ENCODE measurements around the gene PRELID1.
"Not testable (repeated sequence)": the region's sequence is repeated elsewhere in the genome, so short reads cannot be mapped to it uniquely, and the experiment has no call there.

Gene PRELID1, protein sequence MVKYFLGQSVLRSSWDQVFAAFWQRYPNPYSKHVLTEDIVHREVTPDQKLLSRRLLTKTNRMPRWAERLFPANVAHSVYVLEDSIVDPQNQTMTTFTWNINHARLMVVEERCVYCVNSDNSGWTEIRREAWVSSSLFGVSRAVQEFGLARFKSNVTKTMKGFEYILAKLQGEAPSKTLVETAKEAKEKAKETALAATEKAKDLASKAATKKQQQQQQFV

DNA sequence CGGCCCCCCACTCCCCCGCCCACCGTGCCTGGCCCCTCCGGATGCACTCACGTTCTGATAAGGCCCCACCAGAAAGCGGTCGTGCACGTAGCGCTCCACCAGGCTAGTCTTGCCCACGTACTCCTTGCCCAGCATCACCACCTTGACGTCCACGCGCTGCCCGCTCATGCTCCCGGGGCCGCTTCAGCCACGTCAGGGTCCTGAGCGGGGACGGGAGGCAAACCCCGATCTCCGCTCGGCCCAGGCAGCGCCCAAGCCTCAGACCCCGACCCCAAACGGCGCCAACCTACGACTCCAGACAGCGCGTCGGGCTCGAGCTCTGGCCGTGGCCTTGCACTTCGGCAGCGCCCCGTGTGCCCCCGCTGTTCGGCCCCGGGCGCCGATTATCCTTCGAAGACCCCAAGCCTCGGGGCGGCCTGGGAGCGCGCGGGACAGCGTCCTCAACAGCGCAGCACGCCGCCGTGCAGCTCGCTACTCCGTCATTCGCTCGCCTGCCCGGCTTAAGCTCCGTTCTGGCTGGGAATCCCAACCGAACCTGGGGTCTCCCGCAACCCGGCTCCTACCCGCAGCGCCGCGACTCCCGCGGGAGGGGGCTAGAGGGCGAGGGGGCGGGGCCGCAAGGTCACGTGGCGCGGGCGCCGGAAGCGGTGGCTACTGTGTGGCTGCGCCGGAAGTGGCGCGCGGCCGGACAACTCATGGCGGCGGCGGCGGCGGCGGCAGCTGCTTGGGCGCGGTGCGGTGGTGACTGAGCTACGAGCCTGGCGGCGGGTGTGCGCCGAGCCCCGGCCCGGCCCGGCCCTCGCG lies at the start of gene PRELID1, which contains the start of gene RAB24:
Gene PRELID1, plus strand, starts transcription at position 679 of the 804 bp plus-strand sequence. CDS start 187 bp downstream, outside the sequence.
Gene RAB24, minus strand, starts transcription at position 599 of the 804 bp plus-strand sequence. Its CDS starts 431 bp downstream, at position 168.
- FAIRE-seq, result no peak

DNA sequence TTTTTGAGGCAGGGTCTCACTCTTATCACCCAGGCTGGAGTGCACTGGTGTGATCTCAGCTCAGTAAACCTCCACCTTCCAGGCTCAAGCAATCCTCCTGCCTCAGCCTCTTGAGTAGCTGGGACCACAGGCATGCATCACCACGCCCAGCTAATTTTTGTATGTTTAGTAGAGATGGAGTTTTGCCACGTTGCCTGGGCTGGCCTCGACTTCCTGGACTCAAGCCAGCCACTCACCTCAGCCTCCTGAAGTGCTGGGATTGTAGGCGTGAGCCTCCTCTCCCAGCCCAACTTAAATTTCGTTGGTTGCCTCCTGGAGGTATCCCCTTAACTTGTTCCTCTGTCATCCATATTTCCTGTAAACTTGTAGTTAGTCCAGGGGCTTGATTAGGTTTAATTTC lies 47.3 kb upstream of the PRELID1 start:
- no peak for FAIRE-seq

DNA sequence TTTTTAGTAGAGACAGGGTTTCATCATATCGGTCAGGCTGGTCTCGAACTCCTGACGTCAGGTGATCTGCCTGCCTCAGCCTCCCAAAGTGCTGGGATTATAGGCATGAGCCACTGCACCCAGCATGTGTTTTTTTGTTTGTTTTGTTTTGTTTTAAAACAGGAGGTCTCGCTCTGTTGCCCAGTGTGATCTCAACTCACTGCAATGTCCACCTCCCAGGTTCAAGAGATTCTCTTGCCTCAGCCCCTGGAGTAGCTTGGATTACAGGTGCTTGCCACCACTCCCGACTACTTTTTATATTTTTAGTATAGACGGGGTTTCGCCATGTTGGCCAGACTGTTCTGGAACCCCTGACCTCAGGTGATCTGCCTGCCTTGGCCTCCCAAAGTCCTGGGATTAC lies 44.9 kb upstream of the PRELID1 start:
- FAIRE-seq, result not testable (repeated sequence)

DNA sequence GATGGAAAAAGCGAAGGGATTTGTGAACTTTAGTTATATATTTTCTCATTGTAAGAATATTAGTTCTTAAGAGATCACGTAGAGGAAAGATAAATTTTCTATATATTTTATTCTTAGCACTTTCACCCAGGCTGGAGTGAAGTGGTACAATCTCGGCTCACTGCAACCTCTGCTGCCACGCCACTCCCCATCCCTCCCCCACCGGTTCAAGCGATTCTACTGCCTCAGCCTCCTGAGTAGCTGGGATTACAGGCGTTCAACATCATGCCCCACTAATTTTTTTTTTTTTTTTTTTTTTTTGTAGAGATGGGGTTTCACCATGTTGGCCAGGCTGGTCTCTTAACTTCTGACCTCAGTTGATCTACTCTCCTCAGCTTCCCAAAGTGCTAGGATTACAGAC lies 42.6 kb upstream of the PRELID1 start:
- no peak for FAIRE-seq

DNA sequence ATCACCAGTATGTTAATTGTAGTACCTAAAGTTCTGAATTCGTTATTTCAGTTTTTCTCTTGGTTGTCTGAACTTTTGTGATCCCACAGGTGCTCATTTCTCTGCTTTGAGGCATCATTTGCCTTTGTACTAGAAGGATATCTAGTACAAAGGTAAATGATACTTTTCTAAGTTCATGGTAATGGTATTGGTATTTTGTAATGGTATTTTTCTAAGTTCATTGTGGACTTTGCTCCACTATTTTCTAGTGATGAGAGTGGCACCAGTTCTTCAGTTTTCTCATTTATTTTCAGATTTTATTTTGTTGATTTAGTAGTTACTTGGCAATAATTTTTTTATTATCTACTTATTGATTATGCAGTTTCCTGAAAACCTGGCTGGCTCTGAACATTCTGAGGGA lies 42.1 kb upstream of the PRELID1 start:
- FAIRE-seq, result no peak

DNA sequence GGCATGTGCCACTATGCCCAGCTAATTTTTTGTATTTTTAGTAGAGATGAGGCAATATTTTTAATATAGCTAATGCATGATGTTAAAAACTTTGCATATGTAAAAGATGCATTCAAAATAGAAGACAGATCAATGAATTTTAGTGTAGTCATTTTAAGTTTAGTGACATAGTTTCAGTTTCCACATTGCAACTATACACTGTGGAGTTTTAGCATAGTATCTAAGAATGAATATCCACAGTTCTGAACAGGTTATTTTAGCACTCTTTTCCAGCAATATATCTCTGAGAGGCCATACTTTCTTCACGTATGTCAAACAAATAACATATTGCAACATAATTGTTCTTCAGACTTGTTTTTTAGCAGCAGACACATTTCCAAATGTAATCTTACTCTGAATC lies 39.4 kb upstream of the PRELID1 start:
- no peak for FAIRE-seq

DNA sequence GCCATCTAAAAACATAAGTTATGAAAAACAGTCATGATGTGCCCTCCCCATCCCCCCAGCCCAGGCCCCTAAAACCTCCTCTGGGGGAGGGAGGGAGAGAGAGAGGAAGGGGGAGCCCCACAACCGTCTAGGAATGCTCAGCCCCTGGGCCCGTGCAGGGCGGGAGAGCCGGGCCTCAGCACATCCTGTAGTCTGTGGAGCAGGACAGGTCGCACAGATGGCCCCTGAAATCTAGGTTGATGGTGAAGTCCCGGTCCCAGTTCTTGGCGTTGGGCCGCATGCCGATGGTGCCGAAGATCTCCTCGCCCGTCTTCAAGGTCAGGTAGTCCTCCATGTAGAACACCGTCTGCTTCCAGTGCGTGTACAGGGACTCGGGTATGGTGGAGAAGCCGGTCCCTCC lies 38.2 kb upstream of the PRELID1 start:
- FAIRE-seq, result no peak

DNA sequence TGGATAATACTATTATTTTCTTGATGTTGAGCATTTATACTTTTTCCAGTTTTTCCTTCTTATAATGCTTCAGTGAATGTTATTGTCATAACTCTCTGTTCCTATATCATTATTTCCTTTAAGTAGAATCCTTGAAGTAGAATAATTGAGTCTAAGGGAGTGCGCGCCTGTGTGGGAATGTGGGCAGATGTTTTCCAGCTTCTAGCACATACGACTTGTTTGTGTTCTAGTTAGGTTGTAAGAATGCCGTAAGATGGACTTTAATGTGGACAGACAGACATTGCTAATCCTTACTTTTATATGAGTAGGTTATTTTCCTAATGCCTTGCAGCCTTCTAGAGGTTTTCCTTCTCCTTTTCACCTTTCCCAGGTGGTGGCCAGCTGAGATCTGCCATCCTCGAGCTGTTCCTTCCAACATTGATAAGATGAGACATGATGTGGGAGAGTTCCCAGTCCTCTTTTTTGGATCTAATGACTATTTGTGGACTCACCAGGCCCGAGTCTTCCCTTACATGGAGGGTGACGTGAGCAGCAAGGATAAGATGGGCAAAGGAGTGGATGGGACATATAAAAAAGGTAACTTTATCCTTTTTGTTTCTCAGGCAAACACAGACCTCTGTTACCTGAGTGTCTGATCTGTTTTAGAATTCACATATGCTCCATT lies 34.2 kb upstream of the PRELID1 start:
- FAIRE-seq, result no peak

DNA sequence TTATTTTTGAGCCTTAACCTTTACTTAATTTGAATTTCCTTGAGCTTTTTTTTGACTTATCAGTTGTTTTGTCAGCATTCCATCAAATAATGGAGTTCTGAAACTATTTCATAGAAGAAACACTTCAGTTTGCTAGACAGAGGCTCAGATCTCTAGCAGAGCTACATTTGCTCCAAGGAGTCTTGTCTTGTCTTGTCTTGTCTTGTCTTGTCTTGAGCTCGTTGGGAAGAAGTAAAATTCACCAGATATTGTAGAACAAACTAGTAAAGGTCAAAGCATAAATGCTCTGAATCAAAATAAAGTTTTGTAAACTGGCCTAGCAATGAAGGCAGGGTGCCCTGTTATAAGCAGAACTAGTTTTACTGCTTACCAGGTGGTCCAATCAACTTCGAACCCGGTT lies 33.6 kb upstream of the PRELID1 start:
- FAIRE-seq, result no peak

DNA sequence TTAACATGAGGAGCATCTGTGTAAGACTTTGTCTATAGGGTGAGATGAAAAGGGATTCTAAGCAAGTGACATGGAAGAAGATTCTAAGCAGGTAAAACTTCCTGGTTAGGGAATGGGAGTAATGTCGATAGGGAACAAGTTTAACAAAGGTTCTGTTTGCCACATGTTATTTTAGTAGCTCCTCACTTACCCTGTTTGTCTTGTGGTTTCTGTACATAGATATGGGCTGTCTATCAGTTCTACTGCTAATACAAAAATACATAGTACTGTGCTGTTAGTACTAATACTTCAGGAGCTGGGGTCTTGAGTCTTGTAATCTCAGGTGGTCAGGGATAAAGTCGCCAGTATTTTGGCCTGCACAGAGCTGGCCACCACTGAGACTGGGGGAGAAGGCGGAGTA lies 32.9 kb upstream of the PRELID1 start:
- no peak for FAIRE-seq

DNA sequence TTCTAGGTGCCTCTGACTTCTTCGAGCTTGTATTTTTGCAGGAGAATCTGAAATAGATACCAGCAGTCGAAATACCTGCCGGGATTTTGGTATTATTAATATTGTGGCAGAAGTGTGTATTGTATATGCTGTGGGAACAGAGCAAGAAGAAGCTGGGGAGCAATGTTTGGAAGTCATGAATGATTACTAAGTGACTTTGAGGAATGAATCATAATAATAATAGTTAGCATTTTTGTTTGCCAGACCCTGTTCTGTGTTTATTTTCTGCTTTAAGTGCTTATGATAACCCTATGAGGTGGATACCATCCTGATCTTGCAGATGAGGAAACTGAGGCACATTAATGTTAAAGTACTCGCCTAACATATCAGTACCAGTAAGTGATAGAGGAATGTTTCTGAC lies 32.5 kb upstream of the PRELID1 start:
- FAIRE-seq, result no peak

DNA sequence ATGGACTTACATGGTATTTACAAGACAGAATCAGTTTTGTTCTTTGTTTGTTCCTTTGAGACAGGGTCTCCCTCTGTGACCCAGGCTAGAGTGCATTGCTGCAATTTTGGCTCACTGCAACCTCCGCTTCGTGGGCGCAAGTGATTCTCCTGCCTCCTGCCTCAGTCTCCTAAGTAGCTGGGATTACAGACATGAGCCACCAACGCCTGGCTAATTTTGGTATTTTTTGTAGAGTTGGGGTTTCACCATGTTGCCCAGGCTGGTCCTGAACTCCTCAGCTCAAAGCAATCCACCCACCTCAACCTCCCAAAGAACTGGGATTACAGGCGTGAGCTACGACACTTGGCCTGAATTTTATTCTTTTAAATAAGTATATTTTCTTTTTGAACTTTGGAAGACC lies 27.7 kb upstream of the PRELID1 start:
- no peak for FAIRE-seq

DNA sequence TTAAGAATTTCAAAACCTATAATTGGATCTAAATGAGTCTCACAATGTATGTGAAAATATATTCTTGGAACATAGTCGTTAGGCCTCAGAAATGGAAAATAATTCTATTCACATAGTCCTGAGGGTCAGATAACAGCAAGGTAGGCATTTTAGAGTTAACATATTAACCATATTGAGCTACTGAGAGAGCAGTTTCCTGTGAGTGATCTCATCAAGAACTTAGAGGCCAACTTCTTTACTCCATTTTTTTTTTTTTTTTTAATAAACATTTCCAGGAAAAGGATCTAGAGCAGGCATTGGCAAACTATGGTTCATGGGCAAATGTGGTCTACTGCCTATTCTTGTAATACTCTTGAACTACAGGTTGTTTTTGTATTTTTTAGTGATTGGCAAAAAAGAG lies 26.7 kb upstream of the PRELID1 start:
- no peak for FAIRE-seq

DNA sequence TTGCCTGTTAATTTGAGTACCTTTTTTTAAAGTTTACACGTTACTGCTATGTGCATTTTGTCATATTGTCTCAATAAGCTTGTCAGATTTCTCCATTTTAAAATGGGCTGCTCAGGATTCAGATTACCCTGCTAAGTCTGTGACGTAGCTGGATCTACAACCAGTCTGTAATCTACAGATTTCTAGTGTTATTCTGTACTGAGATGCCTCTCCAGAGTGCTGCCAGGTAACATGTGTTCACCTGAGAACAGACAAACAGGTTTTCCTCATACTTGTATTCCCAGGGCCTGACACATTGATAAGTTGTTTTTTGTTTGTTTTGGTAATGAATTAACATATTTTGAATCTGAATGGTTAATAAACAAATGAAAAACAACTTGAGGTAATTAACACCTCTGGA lies 15.4 kb upstream of the PRELID1 start:
- no peak for FAIRE-seq

DNA sequence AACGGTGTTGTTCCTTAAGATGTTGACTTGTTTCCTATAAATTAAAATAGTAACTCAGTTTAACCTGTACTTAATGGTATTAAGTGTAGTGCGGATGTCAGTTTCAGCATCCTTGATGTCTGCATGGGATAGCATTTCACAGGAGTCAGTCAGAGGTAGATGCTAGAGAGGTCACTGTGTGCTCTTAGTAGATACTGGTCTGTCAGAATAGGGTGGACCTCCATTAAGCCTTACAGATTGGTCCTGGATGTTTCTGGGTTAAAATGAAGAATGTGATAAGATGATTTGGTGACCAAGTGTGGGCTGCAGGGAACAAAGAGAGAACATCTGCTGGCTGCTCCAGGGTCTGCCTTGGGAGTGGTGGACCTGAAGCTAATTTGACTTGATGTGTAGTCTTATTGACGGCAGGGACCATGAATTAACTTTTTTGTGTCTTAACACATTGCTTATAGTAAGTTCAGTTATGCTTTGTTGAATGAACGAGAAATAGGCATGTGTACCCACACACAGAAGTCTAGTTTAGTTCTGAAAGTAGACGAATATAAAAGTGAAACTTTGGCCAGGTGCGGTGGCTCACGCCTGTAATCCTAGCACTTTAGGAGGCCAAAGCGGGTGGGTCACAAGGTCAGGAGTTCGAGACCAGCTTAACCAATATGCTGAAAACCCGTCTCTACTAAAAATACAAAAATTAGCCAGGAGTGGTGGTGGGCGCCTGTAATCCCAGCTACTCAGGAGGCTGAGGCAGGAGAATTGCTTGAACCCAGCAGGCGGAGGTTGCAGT lies 12.6 kb upstream of the PRELID1 start:
- no peak for FAIRE-seq

DNA sequence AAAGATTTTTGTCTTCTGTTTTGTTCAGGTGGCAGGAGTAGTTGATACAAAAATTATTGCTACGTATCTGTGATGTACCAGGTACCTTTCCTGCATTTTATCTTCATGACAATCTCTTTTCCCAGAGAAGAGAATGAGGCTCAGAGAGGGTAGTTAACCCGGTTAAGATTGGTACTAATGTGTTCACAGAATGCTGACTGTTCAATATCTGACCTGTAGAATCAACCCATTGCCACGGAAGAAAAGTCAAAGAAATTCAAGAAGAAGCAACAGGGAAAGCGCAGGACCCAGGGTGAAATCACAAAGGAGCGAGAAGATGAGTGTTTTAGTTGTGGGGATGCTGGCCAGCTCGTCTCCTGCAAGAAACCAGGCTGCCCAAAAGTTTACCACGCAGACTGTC lies 11.9 kb upstream of the PRELID1 start:
- FAIRE-seq, result no peak

DNA sequence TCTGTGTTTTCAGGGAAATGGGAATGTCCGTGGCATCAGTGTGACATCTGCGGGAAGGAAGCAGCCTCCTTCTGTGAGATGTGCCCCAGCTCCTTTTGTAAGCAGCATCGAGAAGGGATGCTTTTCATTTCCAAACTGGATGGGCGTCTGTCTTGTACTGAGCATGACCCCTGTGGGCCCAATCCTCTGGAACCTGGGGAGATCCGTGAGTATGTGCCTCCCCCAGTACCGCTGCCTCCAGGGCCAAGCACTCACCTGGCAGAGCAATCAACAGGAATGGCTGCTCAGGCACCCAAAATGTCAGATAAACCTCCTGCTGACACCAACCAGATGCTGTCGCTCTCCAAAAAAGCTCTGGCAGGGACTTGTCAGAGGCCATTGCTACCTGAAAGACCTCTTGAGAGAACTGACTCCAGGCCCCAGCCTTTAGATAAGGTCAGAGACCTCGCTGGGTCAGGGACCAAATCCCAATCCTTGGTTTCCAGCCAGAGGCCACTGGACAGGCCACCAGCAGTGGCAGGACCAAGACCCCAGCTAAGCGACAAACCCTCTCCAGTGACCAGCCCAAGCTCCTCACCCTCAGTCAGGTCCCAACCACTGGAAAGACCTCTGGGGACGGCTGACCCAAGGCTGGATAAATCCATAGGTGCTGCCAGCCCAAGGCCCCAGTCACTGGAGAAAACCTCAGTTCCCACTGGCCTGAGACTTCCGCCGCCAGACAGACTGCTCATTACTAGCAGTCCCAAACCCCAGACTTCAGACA lies 9.6 kb upstream of the PRELID1 start:
- FAIRE-seq, result no peak

DNA sequence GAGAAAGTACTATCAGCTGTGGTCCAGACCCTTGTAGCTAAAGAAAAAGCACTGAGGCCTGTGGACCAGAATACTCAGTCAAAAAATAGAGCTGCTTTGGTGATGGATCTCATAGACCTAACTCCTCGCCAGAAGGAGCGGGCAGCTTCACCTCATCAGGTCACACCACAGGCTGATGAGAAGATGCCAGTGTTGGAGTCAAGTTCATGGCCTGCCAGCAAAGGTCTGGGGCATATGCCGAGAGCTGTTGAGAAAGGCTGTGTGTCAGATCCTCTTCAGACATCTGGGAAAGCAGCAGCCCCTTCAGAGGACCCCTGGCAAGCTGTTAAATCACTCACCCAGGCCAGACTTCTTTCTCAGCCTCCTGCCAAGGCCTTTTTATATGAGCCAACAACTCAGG lies 9.0 kb upstream of the PRELID1 start:
- no peak for FAIRE-seq

DNA sequence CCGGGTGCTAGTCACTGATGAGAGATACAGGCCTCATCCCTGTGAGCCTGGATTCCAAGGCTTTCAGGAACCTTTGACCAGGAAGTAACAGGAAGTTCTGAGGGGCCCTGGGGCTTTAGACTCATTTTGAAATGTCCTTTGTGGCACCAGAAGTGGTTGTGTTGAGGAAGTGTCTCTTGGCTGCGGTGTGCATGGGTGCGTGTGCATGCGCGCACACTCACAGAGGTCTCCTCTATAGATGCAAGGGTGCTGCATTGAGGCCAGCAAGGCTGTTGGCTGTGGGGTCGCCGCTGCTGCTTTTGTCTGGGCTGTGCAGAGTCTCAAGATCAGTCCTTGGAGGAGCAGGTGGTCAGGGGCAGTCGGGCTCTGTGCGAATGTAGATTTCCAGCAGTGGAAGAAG lies 7.7 kb upstream of the PRELID1 start:
- no peak for FAIRE-seq

DNA sequence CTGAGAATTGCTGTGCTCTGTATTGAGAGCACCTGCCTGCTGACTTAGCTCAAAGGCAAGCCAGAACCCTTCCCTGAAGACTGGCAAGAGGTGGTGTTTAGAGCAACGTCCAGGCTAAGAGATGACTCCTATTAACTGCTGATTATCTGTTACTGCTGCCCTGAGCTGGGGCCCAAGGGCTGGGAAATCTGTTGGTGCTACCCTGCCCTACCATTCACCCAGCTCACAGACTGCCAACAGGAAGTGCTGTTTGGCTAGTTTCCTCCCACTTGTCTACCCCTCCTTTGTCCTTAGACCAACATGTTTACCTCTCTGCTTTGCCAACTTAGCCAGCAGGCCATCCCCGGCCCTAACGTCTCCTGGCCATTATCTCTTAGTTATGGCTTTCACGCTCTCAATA lies 7.0 kb upstream of the PRELID1 start:
- FAIRE-seq, result no peak

DNA sequence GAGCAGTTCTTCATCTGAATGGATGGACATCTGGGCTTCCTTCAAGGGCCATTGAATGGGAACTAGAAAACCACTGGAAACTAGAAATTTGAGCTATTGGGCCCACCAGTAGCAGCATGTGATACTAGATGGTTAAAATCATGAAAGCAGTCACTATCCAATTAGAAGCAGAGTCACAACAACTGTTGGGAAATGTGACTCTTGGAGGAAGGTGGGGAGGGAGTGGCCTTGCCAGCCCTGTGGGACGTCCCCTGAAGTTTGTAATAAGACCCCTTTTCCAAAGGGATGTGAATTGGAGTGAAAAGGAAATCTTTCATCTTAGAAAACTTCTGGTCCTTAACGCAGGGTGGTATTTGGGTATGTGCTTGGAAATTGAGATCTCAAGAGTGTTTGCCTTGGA lies 5.7 kb upstream of the PRELID1 start:
- no peak for FAIRE-seq

DNA sequence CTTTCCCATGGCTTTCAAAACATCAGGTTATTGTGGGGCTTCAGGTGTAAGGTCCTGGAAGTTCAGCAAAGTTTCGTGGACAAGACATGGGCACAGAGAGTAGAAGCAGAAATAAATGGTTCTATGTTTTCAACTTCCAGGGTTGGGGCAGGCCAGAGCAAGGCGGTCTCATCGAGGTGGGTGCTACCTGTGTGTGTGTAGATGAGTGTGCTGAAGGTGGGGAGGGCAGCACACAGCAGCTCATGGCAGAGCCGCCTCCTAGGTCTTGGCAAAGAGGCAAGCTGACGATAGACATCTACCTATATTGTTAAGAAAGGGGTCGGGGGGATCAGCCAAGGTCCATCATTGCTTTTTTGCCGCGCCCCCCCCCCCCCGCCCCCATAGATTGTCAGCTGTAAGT lies 3.9 kb upstream of the PRELID1 start:
- no peak for FAIRE-seq

All from endometrium (tissue), 2 donors.